T-cell (primary cell): ENCODE measurements around the gene MCU. TPM values are rescaled to one million over a fixed set of nuclear protein-coding genes. Genes with fewer than 3 reads are reported as not detected.
"Not testable (repeated sequence)": the region's sequence is repeated elsewhere in the genome, so short reads cannot be mapped to it uniquely, and the experiment has no call there.

Experiments
- ATAC-seq, 4 experiments: fragments of 200-7000 bp in 3 of 4; fragments of 150-1000 bp in 1 of 4; cut with Tn5 transposase; replicated peaks in 1 of 4; 1 replicate in 3 of 4; 2 replicates in 1 of 4; pipeline ENCODE4 v1.10.0; 2021; ENCODE audit warnings: moderate library complexity in 3 of 4, mild to moderate bottlenecking in 2 of 4, moderate number of reproducible peaks in 1 of 4
- CTCF ChIA-PET, 2 donors: fragments of 300-600 bp; sonication (Branson Sonifier 250); formaldehyde crosslinking; loops; one replicate each; lab custom pipeline; 2022; ENCODE audit warnings: antibody characterized with exemption in 2 of 2; lab: Charles Lee
- POLR2A ChIA-PET, 2 donors: fragments of 300-600 bp; sonication (Branson Sonifier 250); formaldehyde crosslinking; loops; one replicate each; lab custom pipeline; 2022; ENCODE audit warnings: antibody characterized with exemption in 2 of 2; lab: Charles Lee
- DNase-seq, 35 experiments: peaks; one replicate each; pipeline versions ENCODE4 v3.0.0 to v3.0.0-alpha.2; 2013 to 2023
- H3K27ac ChIP-seq: one replicate; pipeline ENCODE4 v1.5.1; 2013; ENCODE audit warnings: low read length
- H3K27me3 ChIP-seq, 2 experiments: replicated peaks in 1 of 2; 1 replicate in 1 of 2; 2 replicates in 1 of 2; pipeline versions ENCODE4 v1.6.1 to v1.7.0; 2013; ENCODE audit warnings: low read length in 1 of 2, mixed read lengths in 1 of 2; ENCODE audit not compliant: control insufficient read depth in 2 of 2, insufficient read depth in 2 of 2; ENCODE audit errors: extremely low read depth in 1 of 2
- H3K36me3 ChIP-seq, 2 donors: 1 replicate in 1 of 2; 2 replicates in 1 of 2; pipeline versions ENCODE4 v1.6.1 to v1.7.0; 2013; ENCODE audit warnings: low read length in 1 of 2; ENCODE audit not compliant: control insufficient read depth in 2 of 2, insufficient read depth in 1 of 2; ENCODE audit errors: extremely low read depth in 1 of 2
- H3K4me1 ChIP-seq, 2 experiments: 1 replicate in 1 of 2; 2 replicates in 1 of 2; pipeline versions ENCODE4 v1.6.1 to v1.7.0; 2013; ENCODE audit warnings: low read length in 2 of 2, mixed read lengths in 1 of 2; ENCODE audit not compliant: insufficient read depth in 2 of 2, control insufficient read depth in 1 of 2; ENCODE audit errors: extremely low read depth in 1 of 2
- H3K4me3 ChIP-seq, 2 donors: 1 replicate in 1 of 2; 2 replicates in 1 of 2; pipeline versions ENCODE4 v1.5.1 to v1.7.0; 2013; ENCODE audit warnings: mild to moderate bottlenecking in 2 of 2, low read length in 1 of 2, moderate library complexity in 1 of 2; ENCODE audit not compliant: control insufficient read depth in 1 of 2; ENCODE audit errors: extremely low read depth in 1 of 2
- H3K9me3 ChIP-seq: 2 replicates; pipeline ENCODE4 v1.7.0; 2013
- H3K27ac Mint-ChIP-seq, 2 donors: one replicate each; pipeline ENCODE4 v1.8.0; 2020 to 2021; ENCODE audit warnings: mild to moderate bottlenecking in 2 of 2, mixed read lengths in 2 of 2
- H3K27me3 Mint-ChIP-seq, 2 donors: one replicate each; pipeline ENCODE4 v1.8.0; 2021 to 2022; ENCODE audit warnings: mixed read lengths in 2 of 2
- H3K36me3 Mint-ChIP-seq: one replicate; pipeline ENCODE4 v1.8.0; 2021; ENCODE audit warnings: mixed read lengths
- H3K4me1 Mint-ChIP-seq, 3 donors: one replicate each; pipeline ENCODE4 v1.8.0; 2020 to 2022; ENCODE audit warnings: mixed read lengths in 3 of 3, mild to moderate bottlenecking in 1 of 3
- H3K4me3 Mint-ChIP-seq, 3 donors: one replicate each; pipeline ENCODE4 v1.8.0; 2020 to 2022; ENCODE audit warnings: mild to moderate bottlenecking in 3 of 3, mixed read lengths in 3 of 3, moderate library complexity in 3 of 3
- H3K9me3 Mint-ChIP-seq, 3 donors: one replicate each; pipeline ENCODE4 v1.8.0; 2020 to 2022; ENCODE audit warnings: mixed read lengths in 3 of 3
- WGBS: methylation state at CpG from one replicate; pipeline ENCODE4 v1.1.5; 2013; ENCODE audit warnings: missing lambda C conversion rate; ENCODE audit not compliant: insufficient coverage; 5-methylcytosine and 5-hydroxymethylcytosine counted together
- total RNA-seq, 35 experiments: library from RNA in 6 of 35; stranded (reverse) in 6 of 35; fragments of 120-200 nt in 1 of 35; gene quantifications; one replicate each; pipeline versions ENCODE4 v1.2.1 to v1.2.4 and lab custom pipeline; 2013 to 2026

MCU gene
- total RNA-seq, 5 donors from 2014 or later (not counting 1 experiment from before 2014, with no cell fraction given): 10.1 to 13.6 (median 11.6) TPM

DNA sequence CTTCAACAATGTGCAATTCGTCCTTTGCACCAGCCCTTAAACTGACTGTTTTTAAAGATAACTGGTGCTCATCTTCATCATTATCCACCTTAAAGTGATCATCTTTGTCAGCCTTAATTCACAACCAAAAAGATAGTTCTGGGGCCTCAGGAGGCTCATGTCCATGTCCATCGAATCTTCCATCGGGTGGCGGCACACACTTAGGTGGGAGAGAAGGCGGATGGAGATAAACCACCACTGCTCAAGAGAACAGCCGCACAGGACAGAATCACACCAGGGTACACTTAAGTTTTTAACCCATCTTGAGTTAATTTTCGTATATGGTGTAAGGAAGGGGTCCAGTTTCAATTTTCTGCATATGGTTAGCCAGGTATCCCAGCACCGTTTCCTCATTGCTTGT lies 226.4 kb downstream of the MCU start:
- H3K4me3 Mint-ChIP-seq: no peak overlapping the region
- ATAC-seq (no peak), DNase-seq (no peak)
- no peak overlapping the region for H3K27ac ChIP-seq
- H3K27me3 ChIP-seq: peaks cover 0 to 8% of the 10 kb centered on the region in 2 experiments
- H3K9me3 Mint-ChIP-seq: peaks cover 15 to 21% (median 19%) of the 10 kb centered on the region in 3 donors
- peaks cover 12 to 22% of the 10 kb centered on the region in 2 donors for H3K27me3 Mint-ChIP-seq
- ChIA-PET POLR2A (no interaction called here), CTCF (no interaction called here)
- no peak overlapping the region for H3K4me3 ChIP-seq
- 84% methylated on average over 2 of the region's 8 CpGs for WGBS
- no peak overlapping the region for H3K27ac Mint-ChIP-seq
- no peaks in the 10 kb centered on the region for H3K36me3 ChIP-seq
- H3K4me1 ChIP-seq: no peaks in the 10 kb centered on the region
- H3K4me1 Mint-ChIP-seq: no peaks in the 10 kb centered on the region
- H3K36me3 Mint-ChIP-seq: peaks cover 12% of the 10 kb centered on the region
- H3K9me3 ChIP-seq: peaks cover 3% of the 10 kb centered on the region

DNA sequence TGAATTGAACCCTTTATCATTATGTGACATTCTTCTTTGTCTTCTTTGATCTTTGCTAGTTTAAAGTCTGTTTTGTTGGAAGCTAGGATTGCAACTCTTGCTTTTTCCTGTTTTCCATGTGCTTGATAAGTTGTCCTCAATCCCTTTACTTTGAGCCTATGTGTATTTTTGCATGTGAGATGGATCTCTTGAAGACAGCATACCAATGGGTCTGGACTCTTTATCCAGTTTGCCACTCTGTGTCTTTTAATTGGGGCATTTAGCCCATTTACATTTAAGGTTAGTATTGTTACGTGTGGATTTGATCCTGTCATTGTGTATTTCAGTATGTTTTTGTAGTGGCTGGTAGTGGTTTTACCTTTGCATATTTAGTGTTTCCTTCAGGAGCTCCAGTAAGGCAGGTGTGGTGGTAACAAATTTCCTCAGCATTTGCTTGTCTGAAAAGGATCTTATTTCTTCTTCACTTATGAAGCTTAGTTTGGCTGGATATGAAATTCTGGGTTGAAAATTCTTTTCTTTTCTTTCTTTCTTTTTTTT lies 229.3 kb downstream of the MCU start:
- H3K36me3 ChIP-seq, H3K4me3 Mint-ChIP-seq, ATAC-seq, POLR2A ChIA-PET, H3K27ac ChIP-seq, H3K4me1 Mint-ChIP-seq, H3K9me3 ChIP-seq, DNase-seq, H3K4me3 ChIP-seq, H3K27ac Mint-ChIP-seq, CTCF ChIA-PET, H3K4me1 ChIP-seq: not testable (repeated sequence)
- H3K36me3 Mint-ChIP-seq: peaks cover 12% of the 10 kb centered on the region
- peaks cover 0 to 18% of the 10 kb centered on the region in 2 experiments for H3K27me3 ChIP-seq
- peaks cover 15 to 21% (median 19%) of the 10 kb centered on the region in 3 donors for H3K9me3 Mint-ChIP-seq
- 80% methylated on average over 1 of the region's 1 CpG for WGBS
- H3K27me3 Mint-ChIP-seq: peaks cover 20 to 26% of the 10 kb centered on the region in 2 donors

- Histone ChIP-seq H3K4me1 (no peaks in the 10 kb centered on the region), H3K36me3 (no peaks in the 10 kb centered on the region), H3K27me3 (peaks cover 0 to 18% of the 10 kb centered on the region in 2 experiments), H3K27ac (no peak overlapping the region), H3K4me3 (no peak overlapping the region), H3K9me3 (peaks cover 3% of the 10 kb centered on the region)
- Mint-ChIP-seq H3K4me3 (no peak overlapping the region), H3K4me1 (no peaks in the 10 kb centered on the region), H3K27me3 (peaks cover 20 to 26% of the 10 kb centered on the region in 2 donors), H3K27ac (no peak overlapping the region), H3K36me3 (peaks cover 12% of the 10 kb centered on the region), H3K9me3 (peaks cover 15 to 21% (median 19%) of the 10 kb centered on the region in 3 donors)
- 89% methylated on average over 12 of the region's 13 CpGs for WGBS
- ChIA-PET CTCF (no interaction called here), POLR2A (no interaction called here)
- no peak for DNase-seq
- no peak for ATAC-seq
Measured at GRCh38 chr10:72924351-72924750, 232.4 kb downstream of the MCU start.

DNA sequence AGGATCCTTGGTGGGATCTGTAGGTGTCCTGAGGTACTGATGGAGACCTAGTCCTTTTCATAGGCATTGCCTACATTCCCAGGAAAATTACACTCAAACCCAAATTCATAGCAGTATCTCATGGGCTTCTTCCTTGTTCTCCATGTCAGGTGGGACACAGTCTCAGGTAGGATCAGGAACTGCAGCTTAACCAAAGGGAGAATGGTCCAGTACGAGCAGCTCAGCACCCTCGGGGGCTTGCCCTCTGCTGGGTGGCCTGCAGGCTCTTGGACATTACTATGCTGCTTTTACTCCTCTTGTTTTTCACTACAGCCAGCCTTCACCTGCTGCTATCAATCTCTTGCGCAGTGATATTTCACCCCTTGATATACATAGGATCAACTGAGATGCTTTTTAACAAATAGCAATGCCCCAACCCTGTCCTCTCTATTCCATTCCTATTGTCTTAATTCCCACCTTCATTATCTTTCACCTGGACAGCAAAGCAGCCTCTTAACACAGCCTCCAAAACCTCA lies 234.1 kb downstream of the MCU start:
- peaks cover 0 to 18% of the 10 kb centered on the region in 2 experiments for H3K27me3 ChIP-seq
- Mint-ChIP-seq H3K4me3 (no peak overlapping the region), H3K27ac (no peak overlapping the region), H3K27me3 (peaks cover 13 to 17% of the 10 kb centered on the region in 2 donors), H3K9me3 (peaks cover 9 to 10% (median 9%) of the 10 kb centered on the region in 3 donors), H3K36me3 (peaks cover 8% of the 10 kb centered on the region), H3K4me1 (no peaks in the 10 kb centered on the region)
- 82% methylated on average over 3 of the region's 3 CpGs for WGBS
- ATAC-seq (no peak), DNase-seq (no peak)
- ChIA-PET POLR2A (no interaction called here), CTCF (no interaction called here)
- H3K36me3 ChIP-seq: no peaks in the 10 kb centered on the region
- peaks cover 3% of the 10 kb centered on the region for H3K9me3 ChIP-seq
- no peaks in the 10 kb centered on the region for H3K4me1 ChIP-seq
- H3K27ac ChIP-seq: no peak overlapping the region
- no peak overlapping the region for H3K4me3 ChIP-seq

- H3K36me3 Mint-ChIP-seq: peaks cover under 1% of the 10 kb centered on the region
- ATAC-seq: no peak
- no peaks in the 10 kb centered on the region for H3K4me1 Mint-ChIP-seq
- no peak overlapping the region for H3K27ac ChIP-seq
- 75% methylated on average over 3 of the region's 5 CpGs for WGBS
- H3K27ac Mint-ChIP-seq: no peak overlapping the region
- H3K27me3 Mint-ChIP-seq: peaks cover 5 to 8% of the 10 kb centered on the region in 2 donors
- H3K4me3 Mint-ChIP-seq: no peak overlapping the region
- no peak overlapping the region for H3K4me3 ChIP-seq
- CTCF ChIA-PET: no interaction called here
- H3K9me3 Mint-ChIP-seq: peaks cover under 1 to 1% (median under 1%) of the 10 kb centered on the region in 3 donors
- POLR2A ChIA-PET: no interaction called here
- DNase-seq: no peak
- H3K4me1 ChIP-seq: no peaks in the 10 kb centered on the region
- H3K9me3 ChIP-seq: no peaks in the 10 kb centered on the region
- no peaks in the 10 kb centered on the region for H3K36me3 ChIP-seq
- H3K27me3 ChIP-seq: peaks cover 0 to 15% of the 10 kb centered on the region in 2 experiments
Measured at GRCh38 chr10:72927485-72927884, 235.5 kb downstream of the MCU start.

DNA sequence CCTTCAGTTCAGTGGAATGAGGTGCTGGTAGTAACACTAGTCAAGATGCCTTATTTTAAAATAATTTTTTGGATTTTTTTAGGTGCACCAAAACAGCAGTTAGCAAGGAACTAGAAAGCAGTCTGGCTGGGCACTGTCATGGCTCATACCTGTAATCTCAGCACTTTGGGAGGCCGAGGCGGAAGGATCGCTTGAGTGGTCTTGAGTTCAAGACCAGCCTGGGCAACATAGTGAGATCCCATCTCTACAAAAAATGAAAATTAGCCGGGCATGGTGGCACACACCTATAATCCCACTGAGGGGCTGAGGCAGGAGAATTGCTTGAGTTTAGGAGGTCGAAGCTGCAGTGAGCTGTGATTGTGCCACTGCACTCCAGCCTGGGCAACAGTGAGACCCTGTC lies 236.9 kb downstream of the MCU start:
- ChIA-PET CTCF (no interaction called here), POLR2A (no interaction called here)
- ATAC-seq (no peak), DNase-seq (no peak)
- no peak overlapping the region for H3K4me3 ChIP-seq
- no peaks in the 10 kb centered on the region for H3K36me3 Mint-ChIP-seq
- H3K27me3 Mint-ChIP-seq: peaks cover 4 to 7% of the 10 kb centered on the region in 2 donors
- H3K4me3 Mint-ChIP-seq: no peak overlapping the region
- no peaks in the 10 kb centered on the region for H3K9me3 ChIP-seq
- no peaks in the 10 kb centered on the region for H3K9me3 Mint-ChIP-seq
- H3K4me1 ChIP-seq: no peaks in the 10 kb centered on the region
- H3K27ac ChIP-seq: no peak overlapping the region
- H3K36me3 ChIP-seq: no peaks in the 10 kb centered on the region
- H3K4me1 Mint-ChIP-seq: no peaks in the 10 kb centered on the region
- 100% methylated on average over 1 of the region's 5 CpGs for WGBS
- no peak overlapping the region for H3K27ac Mint-ChIP-seq
- H3K27me3 ChIP-seq: peaks cover 0 to 6% of the 10 kb centered on the region in 2 experiments
